ENCODE results near the gene DSG4.

DSG4 gene

DNA sequence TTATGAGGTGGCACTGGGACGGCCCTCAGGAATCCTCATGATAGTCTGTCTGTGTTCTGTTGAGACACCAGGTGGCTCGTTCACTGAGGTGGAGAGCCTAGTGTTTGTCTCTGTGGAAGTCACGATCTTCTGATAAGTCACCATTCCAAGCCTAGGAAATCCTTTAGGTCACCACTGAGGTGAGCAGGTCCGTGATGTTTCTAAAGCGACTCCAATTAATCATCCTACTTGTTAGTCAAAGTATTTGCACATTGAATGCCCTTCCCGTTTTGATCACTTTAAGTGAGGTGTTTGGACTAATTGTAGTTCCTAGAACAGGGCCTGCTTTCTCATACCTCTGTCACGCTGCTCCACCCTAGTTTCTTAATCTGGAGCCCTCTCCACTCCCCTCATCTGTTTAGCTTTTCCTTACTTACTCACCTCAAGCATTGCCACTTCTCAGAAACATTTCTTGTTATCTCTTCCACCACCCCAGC, 42.9 kb downstream of the DSG4 start:
- H3K4me1 ChIP-seq (ENCODE audit: insufficient read depth, low read length): no peaks in the 10 kb centered on the region
- no peaks in the 10 kb centered on the region for H3K36me3 ChIP-seq (ENCODE audit: insufficient read depth, low read length)
- no peak overlapping the region for H2AFZ ChIP-seq (ENCODE audit: low read depth, low read length)
- H3K4me3 ChIP-seq (ENCODE audit: low read length): no peak overlapping the region
- H3K9me3 ChIP-seq (ENCODE audit: low read length): no peaks in the 10 kb centered on the region
- H3K27me3 ChIP-seq (ENCODE audit: insufficient read depth, low read length): no peaks in the 10 kb centered on the region

DNA sequence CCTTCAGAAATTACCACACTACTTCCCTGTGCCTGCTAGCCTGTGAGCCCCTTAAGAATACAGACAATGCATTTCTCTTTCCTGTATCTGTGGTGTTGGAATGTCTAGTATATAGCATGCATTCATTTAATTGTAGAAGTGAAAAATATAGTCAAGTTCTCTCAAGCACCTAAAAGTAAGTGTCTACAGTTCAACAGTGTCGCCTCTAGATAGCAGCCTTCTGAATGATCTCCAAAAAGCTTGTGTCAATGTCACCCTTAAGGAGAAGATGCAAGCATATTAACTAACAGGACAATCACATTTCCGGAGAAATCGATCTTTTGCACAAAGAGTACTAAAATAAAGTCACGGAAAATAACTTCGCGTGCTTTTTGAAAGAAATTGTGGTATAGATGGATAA, 43.5 kb downstream of the DSG4 start:
- no peak overlapping the region for H2AFZ ChIP-seq (ENCODE audit: low read depth, low read length)
- no peaks in the 10 kb centered on the region for H3K4me1 ChIP-seq (ENCODE audit: insufficient read depth, low read length)
- H3K27me3 ChIP-seq (ENCODE audit: insufficient read depth, low read length): no peaks in the 10 kb centered on the region
- no peaks in the 10 kb centered on the region for H3K9me3 ChIP-seq (ENCODE audit: low read length)
- H3K4me3 ChIP-seq (ENCODE audit: low read length): no peak overlapping the region
- H3K36me3 ChIP-seq (ENCODE audit: insufficient read depth, low read length): no peaks in the 10 kb centered on the region

DNA sequence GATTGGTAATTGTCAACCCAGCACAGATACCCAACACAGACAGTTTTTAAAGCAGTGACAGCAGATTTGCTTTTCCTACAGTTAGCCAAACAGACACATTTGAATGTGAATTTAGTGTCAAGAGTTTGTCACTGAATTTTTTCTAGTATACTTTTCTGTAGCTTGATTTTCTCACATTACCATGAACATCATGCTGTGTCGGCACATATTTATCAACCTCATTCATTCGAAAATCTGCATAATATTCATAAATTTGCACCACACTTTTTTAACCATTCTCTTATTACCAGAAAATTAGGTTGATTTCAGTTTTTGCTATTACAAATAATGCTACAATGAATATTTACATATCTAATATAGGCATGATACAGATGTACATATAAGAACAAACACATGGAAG, 43.9 kb downstream of the DSG4 start:
- H3K36me3 ChIP-seq (ENCODE audit: insufficient read depth, low read length): no peaks in the 10 kb centered on the region
- no peaks in the 10 kb centered on the region for H3K27me3 ChIP-seq (ENCODE audit: insufficient read depth, low read length)
- H3K4me1 ChIP-seq (ENCODE audit: insufficient read depth, low read length): no peaks in the 10 kb centered on the region
- no peak overlapping the region for H3K4me3 ChIP-seq (ENCODE audit: low read length)
- no peak overlapping the region for H2AFZ ChIP-seq (ENCODE audit: low read depth, low read length)
- no peaks in the 10 kb centered on the region for H3K9me3 ChIP-seq (ENCODE audit: low read length)

DNA sequence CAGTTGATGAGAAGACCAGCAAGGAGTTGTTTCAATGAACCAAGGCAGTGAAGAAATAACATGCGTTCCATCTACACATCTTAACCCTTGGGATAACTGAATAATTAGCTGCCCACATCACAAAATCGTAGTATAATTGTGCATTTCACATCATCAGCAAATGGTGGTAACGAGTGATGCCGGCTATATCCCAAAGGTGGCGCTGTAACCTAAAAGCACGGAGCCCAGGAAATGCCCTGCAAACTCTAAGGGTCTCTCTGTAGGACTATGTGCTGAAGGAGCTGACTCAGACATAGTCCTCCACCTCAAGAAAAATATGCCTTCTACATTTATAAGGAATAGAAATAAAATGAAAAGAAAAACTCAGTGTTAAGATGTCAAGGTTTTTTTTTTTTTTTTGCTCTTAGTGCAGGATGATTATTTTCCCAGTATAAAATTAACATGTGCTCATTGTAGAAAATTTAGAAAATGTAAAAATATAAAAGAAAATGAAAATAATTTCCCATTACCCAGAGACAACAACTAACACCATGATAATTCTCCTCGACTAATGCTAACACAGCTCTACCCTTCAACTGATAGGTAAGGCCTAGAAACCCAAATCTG, 47.9 kb downstream of the DSG4 start:
- Histone ChIP-seq H3K9me3 (ENCODE audit: low read length) (no peaks in the 10 kb centered on the region), H2AFZ (ENCODE audit: low read depth, low read length) (no peak overlapping the region), H3K27me3 (ENCODE audit: insufficient read depth, low read length) (peaks cover 5% of the 10 kb centered on the region), H3K36me3 (ENCODE audit: insufficient read depth, low read length) (no peaks in the 10 kb centered on the region), H3K4me3 (ENCODE audit: low read length) (no peak overlapping the region), H3K4me1 (ENCODE audit: insufficient read depth, low read length) (no peaks in the 10 kb centered on the region)

DNA sequence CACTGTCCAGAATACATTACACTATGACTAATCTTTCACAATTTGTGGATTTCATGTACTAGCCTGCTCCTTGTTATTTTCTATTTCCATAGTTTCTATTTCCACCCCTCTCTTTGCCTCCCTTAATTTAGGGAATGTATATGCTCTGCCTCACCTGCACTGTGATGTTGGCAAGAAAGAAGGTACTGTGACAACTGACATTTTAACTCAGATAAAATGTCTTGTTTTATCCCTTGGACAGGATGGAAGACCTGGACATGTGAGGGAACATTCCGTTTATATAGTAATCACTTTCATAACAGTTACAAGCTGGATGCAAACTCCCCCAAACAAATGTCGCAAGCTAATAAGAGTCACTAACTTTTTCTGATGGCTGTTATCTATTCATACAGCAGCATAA, 49.4 kb downstream of the DSG4 start:
- H2AFZ ChIP-seq (ENCODE audit: low read depth, low read length): no peak overlapping the region
- no peaks in the 10 kb centered on the region for H3K9me3 ChIP-seq (ENCODE audit: low read length)
- H3K4me3 ChIP-seq (ENCODE audit: low read length): no peak overlapping the region
- H3K27me3 ChIP-seq (ENCODE audit: insufficient read depth, low read length): peaks cover 7% of the 10 kb centered on the region
- no peaks in the 10 kb centered on the region for H3K4me1 ChIP-seq (ENCODE audit: insufficient read depth, low read length)
- no peaks in the 10 kb centered on the region for H3K36me3 ChIP-seq (ENCODE audit: insufficient read depth, low read length)

DNA sequence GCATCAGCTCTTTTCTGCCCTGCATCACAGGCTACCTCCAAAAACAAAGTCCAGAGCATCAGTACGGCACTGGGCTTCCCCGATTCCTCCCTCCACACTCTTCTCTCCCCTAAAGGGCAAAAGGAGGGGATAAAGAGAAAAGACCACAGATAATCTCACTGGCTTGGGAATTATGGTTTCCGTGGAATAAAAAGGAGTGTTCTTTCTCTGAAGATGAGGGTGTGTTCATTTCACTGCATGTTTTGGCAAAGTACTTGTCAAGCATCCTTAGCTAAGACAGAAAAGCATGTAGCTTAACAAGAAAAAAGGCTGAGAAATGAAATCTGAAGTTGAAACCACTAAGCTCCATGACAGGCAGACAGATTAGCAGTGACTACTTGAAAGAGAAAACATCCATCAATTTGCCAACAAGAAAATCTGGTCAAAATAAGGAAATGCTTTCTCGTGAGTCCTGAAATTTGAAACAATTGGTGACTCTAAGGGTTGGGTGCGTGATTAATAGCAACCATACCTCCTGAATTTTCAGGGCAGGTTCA, 50.4 kb downstream of the DSG4 start:
- Histone ChIP-seq H3K4me1 (ENCODE audit: insufficient read depth, low read length) (no peaks in the 10 kb centered on the region), H3K4me3 (ENCODE audit: low read length) (no peak overlapping the region), H2AFZ (ENCODE audit: low read depth, low read length) (no peak overlapping the region)

DNA sequence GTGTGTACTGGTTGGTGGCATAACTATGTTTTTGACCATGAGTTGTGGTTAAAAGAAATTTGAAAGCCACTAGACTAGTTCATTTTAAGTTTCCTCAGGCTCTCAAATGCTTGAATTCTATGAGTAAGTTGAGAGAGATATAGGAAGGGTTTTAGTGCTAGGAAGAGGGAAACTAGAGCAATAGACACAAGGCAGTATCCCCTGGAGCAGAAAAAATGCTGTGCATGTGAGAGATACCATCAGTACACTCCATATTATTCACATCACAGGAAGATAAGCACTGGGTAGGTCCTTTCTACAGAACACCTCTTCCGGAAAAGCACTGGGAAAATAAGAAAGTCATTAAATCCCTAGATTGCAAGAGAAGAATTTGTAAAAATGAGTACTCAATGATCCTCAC, 51.6 kb downstream of the DSG4 start:
- Histone ChIP-seq H3K4me1 (ENCODE audit: insufficient read depth, low read length) (no peaks in the 10 kb centered on the region), H3K36me3 (ENCODE audit: insufficient read depth, low read length) (no peaks in the 10 kb centered on the region)

More for the DNA sequence above, 50.4 kb downstream of the DSG4 start:
- Histone ChIP-seq H3K9me3 (ENCODE audit: low read length) (no peaks in the 10 kb centered on the region), H3K27me3 (ENCODE audit: insufficient read depth, low read length) (peaks cover 7% of the 10 kb centered on the region), H3K36me3 (ENCODE audit: insufficient read depth, low read length) (no peaks in the 10 kb centered on the region)

DNA sequence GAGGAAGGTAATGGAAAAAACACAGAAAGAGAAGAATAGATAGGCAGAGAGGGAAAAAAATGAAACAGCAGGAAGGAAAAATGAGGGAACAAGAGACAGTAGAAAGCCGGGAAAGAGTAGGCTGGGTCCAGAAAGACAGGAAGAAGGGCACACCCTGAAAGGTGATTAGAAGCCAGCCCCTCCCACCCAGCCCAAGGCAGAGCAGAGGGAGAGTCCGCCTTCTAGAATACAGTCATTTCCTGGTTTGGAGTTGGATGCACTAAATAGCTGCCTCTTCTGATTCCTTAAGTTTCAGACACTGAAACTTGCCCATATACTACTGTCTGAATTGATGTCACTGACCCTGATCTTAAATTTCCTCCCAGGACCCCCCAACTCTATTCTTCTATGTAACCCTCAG, 53.0 kb downstream of the DSG4 start:
- H3K4me3 ChIP-seq (ENCODE audit: low read length): no peak overlapping the region

More for the DNA sequence above, 51.6 kb downstream of the DSG4 start:
- H3K4me3 ChIP-seq (ENCODE audit: low read length): no peak overlapping the region
- no peaks in the 10 kb centered on the region for H3K9me3 ChIP-seq (ENCODE audit: low read length)
- no peak overlapping the region for H2AFZ ChIP-seq (ENCODE audit: low read depth, low read length)
- H3K27me3 ChIP-seq (ENCODE audit: insufficient read depth, low read length): peaks cover 7% of the 10 kb centered on the region

DNA sequence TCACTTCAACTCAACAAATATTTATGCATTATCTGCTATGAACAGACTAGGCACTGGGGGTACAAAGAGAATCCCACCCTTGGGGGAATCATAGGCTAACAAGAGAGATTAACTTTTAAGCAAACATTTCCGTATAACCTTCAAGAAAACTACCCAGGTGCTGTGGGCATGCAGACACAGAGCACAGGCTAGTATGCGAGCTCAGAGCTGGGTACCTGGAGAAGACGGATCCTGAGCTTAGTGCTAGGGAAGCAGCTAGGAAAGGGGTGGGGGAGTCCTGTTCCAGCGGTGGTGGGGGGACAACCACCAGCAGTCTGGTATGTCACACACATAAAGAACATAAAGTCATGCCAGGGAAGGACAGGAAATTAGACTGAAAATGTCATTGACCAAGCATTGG, 53.5 kb downstream of the DSG4 start:
- Histone ChIP-seq H3K27me3 (ENCODE audit: insufficient read depth, low read length) (peaks cover 7% of the 10 kb centered on the region), H2AFZ (ENCODE audit: low read depth, low read length) (no peak overlapping the region), H3K36me3 (ENCODE audit: insufficient read depth, low read length) (no peaks in the 10 kb centered on the region), H3K4me3 (ENCODE audit: low read length) (no peak overlapping the region), H3K9me3 (ENCODE audit: low read length) (no peaks in the 10 kb centered on the region), H3K4me1 (ENCODE audit: insufficient read depth, low read length) (no peaks in the 10 kb centered on the region)

More for the DNA sequence above, 53.0 kb downstream of the DSG4 start:
- no peaks in the 10 kb centered on the region for H3K4me1 ChIP-seq (ENCODE audit: insufficient read depth, low read length)
- no peak overlapping the region for H2AFZ ChIP-seq (ENCODE audit: low read depth, low read length)
- no peaks in the 10 kb centered on the region for H3K36me3 ChIP-seq (ENCODE audit: insufficient read depth, low read length)
- no peaks in the 10 kb centered on the region for H3K9me3 ChIP-seq (ENCODE audit: low read length)
- peaks cover 7% of the 10 kb centered on the region for H3K27me3 ChIP-seq (ENCODE audit: insufficient read depth, low read length)

DNA sequence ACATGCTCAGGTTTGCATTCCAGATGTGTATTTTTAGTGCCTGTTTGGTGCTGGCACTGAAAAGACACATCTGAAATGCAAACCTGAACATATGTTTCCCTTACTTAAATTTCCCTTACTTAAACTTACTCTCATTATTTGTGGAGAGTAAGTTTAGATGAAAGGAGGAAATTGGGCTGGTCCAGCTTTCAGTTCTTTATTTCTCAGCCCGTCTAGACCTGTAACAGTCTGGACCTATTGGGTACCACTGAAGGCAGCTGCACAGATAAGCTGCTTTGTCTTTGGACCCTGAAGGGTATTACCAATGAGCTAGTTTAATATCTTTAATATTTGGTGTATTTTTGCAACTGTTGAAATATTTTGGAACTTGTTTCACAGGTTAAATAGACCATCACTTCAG, 54.0 kb downstream of the DSG4 start:
- H3K36me3 ChIP-seq (ENCODE audit: insufficient read depth, low read length): no peaks in the 10 kb centered on the region
- no peaks in the 10 kb centered on the region for H3K4me1 ChIP-seq (ENCODE audit: insufficient read depth, low read length)
- peaks cover 7% of the 10 kb centered on the region for H3K27me3 ChIP-seq (ENCODE audit: insufficient read depth, low read length)
- no peaks in the 10 kb centered on the region for H3K9me3 ChIP-seq (ENCODE audit: low read length)
- H2AFZ ChIP-seq (ENCODE audit: low read depth, low read length): no peak overlapping the region
- H3K4me3 ChIP-seq (ENCODE audit: low read length): no peak overlapping the region

DNA sequence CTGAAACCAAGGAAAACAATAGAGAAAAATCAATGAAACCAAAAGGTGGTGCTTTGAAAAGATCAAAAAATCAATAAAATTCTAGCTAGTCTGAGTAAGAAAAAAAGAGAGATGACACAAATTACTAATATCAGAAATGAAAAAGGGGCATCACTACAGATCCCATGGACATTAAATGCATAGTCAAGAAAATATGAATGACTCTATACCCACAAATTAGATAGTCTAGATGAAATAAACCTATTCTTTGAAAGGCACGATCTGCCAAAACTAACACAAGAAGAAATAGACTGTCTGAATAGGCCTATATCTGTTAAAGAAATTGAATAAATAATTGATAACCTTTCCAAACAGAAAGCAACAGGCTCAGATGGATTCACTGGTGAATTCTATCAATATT, 55.7 kb downstream of the DSG4 start:
- Histone ChIP-seq H2AFZ (ENCODE audit: low read depth, low read length) (no peak overlapping the region), H3K4me3 (ENCODE audit: low read length) (no peak overlapping the region), H3K36me3 (ENCODE audit: insufficient read depth, low read length) (no peaks in the 10 kb centered on the region), H3K27me3 (ENCODE audit: insufficient read depth, low read length) (peaks cover 2% of the 10 kb centered on the region), H3K4me1 (ENCODE audit: insufficient read depth, low read length) (no peaks in the 10 kb centered on the region), H3K9me3 (ENCODE audit: low read length) (no peaks in the 10 kb centered on the region)

DNA sequence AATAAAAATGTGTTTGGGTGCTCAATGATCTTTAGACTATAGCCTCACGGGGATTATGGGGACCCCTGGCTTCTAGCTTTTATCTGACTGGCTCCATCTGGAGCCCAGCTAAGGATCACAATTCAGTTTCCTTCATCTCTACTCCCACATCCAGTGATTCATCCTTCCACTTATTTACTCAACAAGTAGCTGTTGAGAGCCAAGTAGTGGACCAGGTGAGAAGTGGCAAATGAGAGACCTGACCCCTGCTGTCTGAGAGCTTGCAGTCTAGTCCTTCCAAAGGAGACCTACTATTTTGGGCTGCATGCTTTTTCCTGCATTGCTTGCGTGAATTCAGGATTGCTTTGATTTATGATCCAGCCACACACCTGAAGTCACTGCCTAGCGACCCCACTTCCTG, 60.2 kb downstream of the DSG4 start:
- Histone ChIP-seq H3K4me3 (ENCODE audit: low read length) (no peak overlapping the region), H3K4me1 (ENCODE audit: insufficient read depth, low read length) (no peaks in the 10 kb centered on the region), H3K27me3 (ENCODE audit: insufficient read depth, low read length) (no peaks in the 10 kb centered on the region), H2AFZ (ENCODE audit: low read depth, low read length) (no peak overlapping the region), H3K9me3 (ENCODE audit: low read length) (no peaks in the 10 kb centered on the region), H3K36me3 (ENCODE audit: insufficient read depth, low read length) (no peaks in the 10 kb centered on the region)

DNA sequence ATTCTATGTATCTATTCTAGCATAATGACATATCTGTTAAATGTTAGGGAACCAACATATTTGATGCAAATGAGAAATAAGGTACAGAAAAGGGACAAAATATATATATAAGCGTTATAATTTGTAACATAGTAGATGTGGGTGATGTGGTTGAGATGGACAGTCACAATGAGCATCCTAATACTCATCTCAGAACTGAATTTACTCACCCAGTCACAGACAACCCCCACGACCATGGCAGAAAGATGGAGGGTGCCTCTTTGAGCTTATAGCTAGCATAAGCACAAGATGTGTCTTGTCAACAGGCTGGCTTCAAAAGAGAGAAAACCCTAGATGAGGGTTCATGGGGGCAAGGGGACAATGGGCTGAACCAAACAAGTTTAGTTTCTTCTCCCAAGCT, 61.8 kb downstream of the DSG4 start:
- Histone ChIP-seq H3K4me3 (ENCODE audit: low read length) (no peak overlapping the region), H3K36me3 (ENCODE audit: insufficient read depth, low read length) (no peaks in the 10 kb centered on the region), H3K4me1 (ENCODE audit: insufficient read depth, low read length) (no peaks in the 10 kb centered on the region), H3K9me3 (ENCODE audit: low read length) (no peaks in the 10 kb centered on the region), H3K27me3 (ENCODE audit: insufficient read depth, low read length) (no peaks in the 10 kb centered on the region), H2AFZ (ENCODE audit: low read depth, low read length) (no peak overlapping the region)

DNA sequence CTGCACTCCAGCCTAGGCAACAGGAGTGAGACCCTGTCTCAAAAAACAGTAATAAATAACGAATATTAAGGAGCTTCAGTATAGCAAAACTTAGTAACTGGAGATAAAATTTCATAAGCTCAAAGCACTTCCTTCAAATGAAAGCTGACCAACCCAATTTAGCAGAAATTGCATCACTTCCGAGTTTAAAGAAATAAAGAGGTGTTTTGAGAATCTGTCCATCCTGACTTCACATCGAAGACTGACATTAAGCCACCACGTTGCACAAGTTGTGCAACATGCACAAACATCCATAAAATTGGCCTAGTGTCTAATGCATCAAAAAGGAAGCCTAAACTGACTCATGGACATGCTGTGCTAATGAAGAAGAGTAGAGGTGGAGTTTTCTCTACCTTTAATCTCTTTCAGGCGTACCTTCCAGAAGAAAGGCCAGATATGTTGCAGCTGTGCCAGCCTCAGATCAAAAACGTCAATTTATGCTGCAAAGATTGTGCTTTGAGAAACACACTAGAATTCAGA, 63.3 kb downstream of the DSG4 start:
- Histone ChIP-seq H3K36me3 (ENCODE audit: insufficient read depth, low read length) (no peaks in the 10 kb centered on the region), H3K4me1 (ENCODE audit: insufficient read depth, low read length) (no peaks in the 10 kb centered on the region), H3K4me3 (ENCODE audit: low read length) (no peak overlapping the region), H2AFZ (ENCODE audit: low read depth, low read length) (no peak overlapping the region), H3K27me3 (ENCODE audit: insufficient read depth, low read length) (no peaks in the 10 kb centered on the region), H3K9me3 (ENCODE audit: low read length) (no peaks in the 10 kb centered on the region)

Data from neuron (in vitro differentiated cells).